ENCODE data around the gene ATP1A3. TPM values are rescaled to one million over a fixed set of nuclear protein-coding genes. Genes with fewer than 3 reads are reported as not detected.
"Not testable (repeated sequence)": the region's sequence is repeated elsewhere in the genome, so short reads cannot be mapped to it uniquely, and the experiment has no call there.

Gene ATP1A3
- polyA plus RNA-seq, 1 of the 3 experiments (the other 2 are of a cell fraction): 0.77 TPM

- TF ChIP-seq EZH2phosphoT487 (IDR thresholded peaks at IDR 0.05; ENCODE audit: borderline replicate concordance, low read depth) (no peak), GABPA (IDR thresholded peaks at IDR 0.05; ENCODE audit: low read depth) (no peak), MXI1 (IDR thresholded peaks at IDR 0.05; ENCODE audit: low read depth, low read length) (no peak)
These were observed 23.0 kb upstream of the ATP1A3 start (continued) for GRCh38 chr19:42017040-42017439.

GRCh38 chr19:42012747-42013146 lies 18.7 kb upstream of the ATP1A3 start:
- H3K4me2 ChIP-seq; H3K27me3 ChIP-seq (ENCODE audit: insufficient read depth); H3K9me3 ChIP-seq; H3K79me2 ChIP-seq (ENCODE audit: insufficient read depth); DNase-seq; H3K9me2 ChIP-seq; H4K20me1 ChIP-seq (ENCODE audit: insufficient read depth); POLR2A ChIA-PET; H3K4me3 ChIP-seq (ENCODE audit: low read depth in 2 of 2, low read length in 1 of 2); H3K9ac ChIP-seq; H3K27ac ChIP-seq (ENCODE audit: low read depth in 2 of 2, low read length in 1 of 2); H3K36me3 ChIP-seq (replicated peaks in 1 of 2; ENCODE audit: control insufficient read depth in 1 of 2, insufficient read depth in 2 of 2, low read length in 1 of 2); H3K4me1 ChIP-seq (ENCODE audit: control insufficient read depth in 1 of 2, insufficient read depth in 2 of 2, low read depth in 1 of 2, low read length in 1 of 2); H3F3A ChIP-seq (replicated peaks; ENCODE audit: insufficient read depth); H2AFZ ChIP-seq (ENCODE audit: low read depth): not testable (repeated sequence)
- WGBS (ENCODE audit: low lambda C conversion rate): 89% methylated on average over 3 of the region's 3 CpGs
- CTCF ChIA-PET: interaction anchor here (2.1 to 5.4 kb wide), 3 partner anchors 13 to 22 kb away, joined by 16 to 39 read pairs (median 16); no protein-coding TSS in a partner anchor

GRCh38 chr19:42010245-42011126 lies 16.5 kb upstream of the ATP1A3 start:
- POLR2A ChIA-PET: interaction anchor here (0.8 to 1.0 kb wide), 2 partner anchors 10 to 14 kb away, joined by 3 read pairs; no protein-coding TSS in a partner anchor
- no peak for DNase-seq

More at GRCh38 chr19:42010245-42011126, 16.5 kb upstream of the ATP1A3 start:
- no peaks in the 10 kb centered on the region for H3K9me3 ChIP-seq
- no peaks in the 10 kb centered on the region for H4K20me1 ChIP-seq (ENCODE audit: insufficient read depth)
- WGBS (ENCODE audit: low lambda C conversion rate): 72% methylated on average over 11 of the region's 11 CpGs
- H3K4me1 ChIP-seq (ENCODE audit: control insufficient read depth in 1 of 2, insufficient read depth in 2 of 2, low read depth in 1 of 2, low read length in 1 of 2): no peaks in the 10 kb centered on the region
- H3F3A ChIP-seq (replicated peaks; ENCODE audit: insufficient read depth): no peaks in the 10 kb centered on the region
- no peak overlapping the region for H3K27ac ChIP-seq (ENCODE audit: low read depth in 2 of 2, low read length in 1 of 2)
- no peak overlapping the region for H2AFZ ChIP-seq (ENCODE audit: low read depth)
- H3K9ac ChIP-seq: no peak overlapping the region
- CTCF ChIA-PET: interaction anchor here (0.8 to 5.4 kb wide), 6 partner anchors 11 to 28 kb away, joined by 3 to 39 read pairs (median 5); no protein-coding TSS in a partner anchor
- H3K4me3 ChIP-seq (ENCODE audit: low read depth in 2 of 2, low read length in 1 of 2): no peak overlapping the region
- H3K36me3 ChIP-seq (replicated peaks in 1 of 2; ENCODE audit: control insufficient read depth in 1 of 2, insufficient read depth in 2 of 2, low read length in 1 of 2): no peaks in the 10 kb centered on the region
- no peaks in the 10 kb centered on the region for H3K79me2 ChIP-seq (ENCODE audit: insufficient read depth)
- TF ChIP-seq MEF2A (IDR thresholded peaks at IDR 0.05; ENCODE audit: borderline replicate concordance, low read depth) (no peak), FOXJ3 (CRISPR knock-in tag; IDR thresholded peaks at IDR 0.05) (no peak), REST (IDR thresholded peaks at IDR 0.05; ENCODE audit: low read depth, low read length) (no peak), RCOR1 (IDR thresholded peaks at IDR 0.05; ENCODE audit: low read length) (no peak), NFIC (IDR thresholded peaks at IDR 0.05; ENCODE audit: borderline replicate concordance) (no peak), RXRA (IDR thresholded peaks at IDR 0.05; ENCODE audit: borderline replicate concordance, low read depth) (no peak), GATA2 (CRISPR knock-in tag; IDR thresholded peaks at IDR 0.05) (no peak), EP300 (IDR thresholded peaks at IDR 0.05; ENCODE audit: borderline replicate concordance in 1 of 2, low read depth in 1 of 2, low read length in 1 of 2) (no peak), SMC3 (IDR thresholded peaks at IDR 0.05; ENCODE audit: low read depth, low read length) (no peak), SIN3A (IDR thresholded peaks at IDR 0.05; ENCODE audit: borderline replicate concordance, low read depth, low read length) (no peak), RFX5 (IDR thresholded peaks at IDR 0.05; ENCODE audit: low read length) (no peak), TCF12 (IDR thresholded peaks at IDR 0.05) (no peak), ELF1 (IDR thresholded peaks at IDR 0.05) (no peak), IRF3 (IDR thresholded peaks at IDR 0.05; ENCODE audit: low read depth, low read length) (no peak), EZH2phosphoT487 (IDR thresholded peaks at IDR 0.05; ENCODE audit: borderline replicate concordance, low read depth) (no peak), TEAD4 (IDR thresholded peaks at IDR 0.05; ENCODE audit: borderline replicate concordance, insufficient read depth) (no peak), PBX3 (IDR thresholded peaks at IDR 0.05) (no peak), MXI1 (IDR thresholded peaks at IDR 0.05; ENCODE audit: low read depth, low read length) (no peak), FOXM1 (IDR thresholded peaks at IDR 0.05; ENCODE audit: low read depth) (no peak)
- no peak overlapping the region for H3K4me2 ChIP-seq
- H3K9me2 ChIP-seq: no peaks in the 10 kb centered on the region
- H3K27me3 ChIP-seq (ENCODE audit: insufficient read depth): no peaks in the 10 kb centered on the region

All from SK-N-SH (cell line).